CD4-positive, alpha-beta T cell treated with Interleukin-17A for 4 hours (primary cell): ENCODE data around the gene TNP2.

Experiments used
- DNase-seq: peaks from one replicate; pipeline ENCODE4 v3.0.0-alpha.2; 2020; ENCODE audit warnings: mixed read lengths

The TNP2 gene

DNA sequence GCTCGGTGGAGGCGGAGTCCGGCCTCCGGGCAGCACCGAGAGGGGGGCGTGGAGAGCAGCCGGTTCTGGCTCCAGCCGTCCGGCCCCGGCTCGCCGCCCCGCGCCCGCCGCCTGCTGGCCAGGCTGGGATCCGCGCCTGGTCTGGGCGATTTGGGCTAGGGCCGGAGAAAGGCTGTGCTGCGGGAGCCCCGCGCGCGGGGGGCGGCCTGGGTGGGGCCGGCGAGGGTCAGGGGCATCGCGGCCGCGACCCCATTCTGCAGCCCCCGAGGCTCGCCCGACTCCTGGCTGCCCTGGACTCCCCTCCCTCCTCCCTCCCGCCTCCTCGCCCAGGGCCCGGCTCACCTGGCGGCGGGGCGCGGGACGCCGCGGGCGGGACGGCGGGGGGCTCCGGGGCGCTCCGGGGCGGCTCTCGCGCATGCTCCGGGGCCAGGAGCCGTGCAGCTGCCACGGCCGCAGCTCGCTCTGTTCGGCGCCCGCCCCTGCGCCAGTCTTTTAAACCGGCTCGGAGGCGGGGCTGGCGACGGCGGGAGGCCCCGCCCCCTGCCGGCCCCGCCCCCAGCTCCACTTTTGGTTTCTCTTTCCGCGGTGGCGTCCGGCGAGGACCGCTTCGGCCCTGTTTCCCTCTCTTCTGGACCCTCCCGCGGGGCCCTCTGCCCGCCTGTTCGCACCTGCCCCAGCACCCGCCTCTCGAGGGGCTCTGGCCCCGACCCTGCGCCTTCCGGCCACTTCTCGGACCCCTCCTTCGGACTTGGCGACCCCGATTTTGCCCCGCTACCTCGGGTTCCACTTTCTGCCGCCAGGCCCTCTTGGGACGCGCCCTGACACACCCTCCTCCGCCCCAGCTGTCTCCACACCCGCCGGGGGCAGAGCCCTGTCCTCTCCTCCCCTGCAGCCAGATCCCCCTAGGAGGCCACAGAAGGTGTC is 13.1 kb downstream of the TNP2 start, which contains the start of gene SOCS1:
Gene SOCS1, minus strand, starts transcription at position 468 of the 924 bp plus-strand sequence. CDS start 726 bp downstream, outside the sequence.
- peak; percentile 90 for DNase-seq

DNA sequence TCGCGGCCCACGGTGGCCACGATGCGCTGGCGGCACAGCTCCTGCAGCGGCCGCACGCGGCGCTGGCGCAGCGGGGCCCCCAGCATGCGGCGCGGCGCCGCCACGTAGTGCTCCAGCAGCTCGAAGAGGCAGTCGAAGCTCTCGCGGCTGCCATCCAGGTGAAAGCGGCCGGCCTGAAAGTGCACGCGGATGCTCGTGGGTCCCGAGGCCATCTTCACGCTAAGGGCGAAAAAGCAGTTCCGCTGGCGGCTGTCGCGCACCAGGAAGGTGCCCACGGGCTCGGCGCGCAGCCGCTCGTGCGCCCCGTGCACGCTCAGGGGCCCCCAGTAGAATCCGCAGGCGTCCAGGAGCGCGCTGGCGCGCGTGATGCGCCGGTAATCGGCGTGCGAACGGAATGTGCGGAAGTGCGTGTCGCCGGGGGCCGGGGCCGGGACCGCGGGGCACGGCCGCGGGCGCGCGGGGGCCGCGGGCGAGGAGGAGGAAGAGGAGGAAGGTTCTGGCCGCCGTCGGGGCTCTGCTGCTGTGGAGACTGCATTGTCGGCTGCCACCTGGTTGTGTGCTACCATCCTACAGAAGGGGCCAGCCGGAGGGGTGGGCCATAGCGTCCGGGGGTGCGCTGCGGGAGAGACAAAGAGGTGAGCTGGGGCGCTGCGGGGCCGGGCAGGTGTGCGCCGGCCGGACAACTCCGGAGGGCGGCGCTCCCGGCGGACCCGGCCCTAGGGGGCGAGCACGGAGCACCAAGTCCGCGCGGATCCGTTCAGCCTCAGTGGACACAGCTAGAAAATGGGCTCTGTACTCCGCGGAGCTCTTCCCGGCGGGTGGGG is 14.0 kb downstream of the TNP2 start:
- peak; percentile 78 for DNase-seq

DNA sequence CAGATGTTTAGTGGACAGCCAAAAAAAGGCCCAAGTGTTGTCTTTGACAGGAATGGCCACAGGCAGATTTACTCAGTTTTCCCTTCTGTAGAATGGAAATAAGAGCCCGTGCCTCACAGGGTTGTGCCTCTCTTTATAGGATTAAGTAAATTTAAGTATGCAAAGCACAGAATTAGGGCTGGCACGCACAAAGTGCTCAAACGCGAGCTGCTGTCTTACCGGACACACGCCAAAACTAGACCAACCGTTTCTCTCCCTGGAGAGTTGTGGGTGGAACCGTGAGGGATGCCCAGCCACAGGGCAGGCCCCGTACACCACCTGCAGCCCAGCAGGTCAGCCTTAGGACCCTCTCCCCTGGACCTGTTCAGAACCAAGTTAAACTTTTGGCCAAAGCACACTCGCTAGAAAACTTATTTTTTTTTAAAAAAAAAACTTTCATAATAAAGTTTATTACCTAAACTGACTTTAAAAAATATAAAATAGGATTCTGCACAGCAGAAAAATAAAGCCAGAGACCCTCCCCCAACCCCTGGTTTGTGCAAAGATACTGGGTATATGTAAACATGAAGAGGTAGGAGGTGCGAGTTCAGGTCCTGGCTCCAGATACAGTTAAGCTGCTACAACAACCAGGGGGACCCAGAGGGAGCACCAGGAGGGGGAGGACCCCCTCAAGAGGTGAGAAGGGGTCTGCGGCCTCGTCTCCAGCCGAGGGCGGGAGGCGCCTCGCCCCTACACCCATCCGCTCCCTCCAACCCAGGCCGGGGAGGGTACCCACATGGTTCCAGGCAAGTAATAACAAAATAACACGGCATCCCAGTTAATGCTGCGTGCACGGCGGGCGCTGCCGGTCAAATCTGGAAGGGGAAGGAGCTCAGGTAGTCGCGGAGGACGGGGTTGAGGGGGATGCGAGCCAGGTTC is 14.9 kb downstream of the TNP2 start:
- peak; percentile 22 for DNase-seq

DNA sequence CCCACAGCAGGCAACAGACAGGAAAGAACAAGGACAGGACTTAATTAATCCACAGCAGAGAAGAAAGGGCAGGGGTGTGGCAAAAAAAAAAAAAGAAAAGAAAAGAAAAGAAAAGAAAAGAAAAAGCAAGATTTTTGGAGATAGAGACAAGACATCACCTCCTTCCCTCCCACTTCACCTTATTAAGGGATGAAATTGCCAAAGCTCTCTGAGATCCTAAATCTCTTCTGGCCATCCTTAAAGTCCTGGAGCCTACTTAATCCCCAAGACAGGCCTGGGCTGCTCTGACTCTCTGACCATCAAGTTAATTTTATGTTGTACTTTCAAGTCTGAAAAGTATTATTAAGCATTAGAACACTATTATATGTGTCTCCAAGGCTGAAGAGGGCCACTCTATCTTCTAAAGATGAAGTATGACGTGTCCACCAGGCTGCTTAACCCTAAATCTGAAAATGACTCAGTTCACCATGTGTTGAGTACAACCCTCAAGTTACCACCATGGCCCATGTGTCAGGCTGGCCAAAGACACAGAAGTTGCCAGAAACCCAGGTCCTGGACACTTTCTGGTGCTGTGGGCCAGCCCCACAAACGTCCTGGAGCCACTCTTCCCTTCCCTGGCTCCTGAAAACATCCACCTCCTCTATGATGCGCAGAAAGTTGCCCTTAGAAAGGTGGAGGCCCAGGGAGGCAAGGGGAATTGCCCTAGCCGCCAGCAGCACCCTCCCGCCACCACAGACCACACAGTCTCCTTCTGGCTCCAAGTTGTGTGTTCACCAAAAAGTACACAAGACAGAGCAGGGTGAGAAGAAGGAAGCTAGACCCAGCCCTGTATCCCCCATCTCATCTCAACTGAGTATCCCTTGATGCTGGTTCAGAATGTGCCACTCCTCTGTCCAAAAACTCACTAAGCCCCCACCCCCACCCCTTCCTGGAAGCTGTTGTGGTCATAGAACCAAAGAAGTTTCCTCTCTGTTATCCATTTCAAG is 15.8 kb downstream of the TNP2 start:
- peak; percentile 50 for DNase-seq

DNA sequence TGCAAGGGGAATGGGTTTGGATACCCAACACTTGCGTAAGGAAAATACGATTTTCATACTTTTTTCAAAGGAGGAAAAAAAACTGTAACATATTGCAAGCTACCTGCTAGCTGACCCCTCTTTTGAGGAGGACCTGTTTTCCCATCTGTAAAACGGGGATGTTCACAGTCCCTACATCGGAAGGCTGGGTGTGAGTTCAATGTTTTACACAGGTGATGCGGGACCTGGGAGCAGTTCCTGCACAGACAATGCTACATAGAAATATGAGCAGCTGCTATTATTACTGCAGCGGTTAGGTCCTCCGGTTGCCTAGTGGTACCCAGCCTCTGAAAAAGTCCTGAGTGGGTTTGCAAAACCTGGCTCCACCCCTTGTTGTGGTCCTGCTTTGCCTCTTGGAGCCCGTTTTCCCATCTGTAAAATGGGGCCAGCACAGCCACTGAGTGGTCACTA is 16.6 kb downstream of the TNP2 start:
- DNase-seq = no peak

DNA sequence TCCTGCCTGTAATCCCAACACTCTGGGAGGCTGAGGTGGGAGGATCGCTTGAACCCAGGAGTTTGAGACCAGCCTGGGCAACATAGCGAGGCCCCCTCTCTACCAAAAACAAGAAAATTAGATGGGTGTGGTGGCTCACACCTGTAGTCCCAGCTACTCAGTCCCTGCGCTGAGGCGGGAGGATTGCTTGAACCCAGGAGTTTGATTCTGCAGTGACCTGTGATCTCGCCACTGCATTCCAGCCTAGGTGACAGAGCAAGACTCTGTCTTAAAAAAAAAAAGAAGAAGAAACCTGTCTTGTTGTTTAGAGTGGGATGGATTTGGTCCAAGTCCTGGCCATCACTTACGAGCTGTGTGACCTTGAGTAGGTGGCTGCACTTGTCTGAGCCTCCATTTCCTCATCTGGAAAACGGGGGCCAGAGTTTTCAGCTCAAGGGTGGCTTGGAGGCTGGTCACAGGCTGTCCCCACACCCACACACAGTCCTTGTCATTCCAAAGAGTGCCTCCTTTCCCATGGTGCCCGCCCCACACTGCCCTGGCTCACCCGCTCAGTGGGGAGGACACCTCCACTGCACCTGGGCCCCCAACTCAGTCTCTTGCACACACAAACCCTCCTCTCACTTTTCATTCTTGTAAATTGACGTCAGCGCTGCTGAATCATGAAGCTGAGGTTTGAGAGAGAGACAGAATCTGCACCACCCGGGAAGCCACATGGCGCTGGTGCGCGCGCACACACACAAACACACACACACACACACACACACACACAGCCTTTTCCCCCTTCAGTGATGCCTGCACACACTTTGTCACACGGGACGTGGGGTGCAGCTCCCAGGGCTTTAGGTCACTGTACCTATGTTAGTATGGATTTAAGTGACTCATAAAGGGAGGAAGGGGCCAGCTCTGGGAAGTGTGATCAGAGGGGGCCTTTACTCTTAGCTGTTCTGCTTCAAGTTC is 17.3 kb downstream of the TNP2 start:
- DNase-seq = peak; percentile 90

DNA sequence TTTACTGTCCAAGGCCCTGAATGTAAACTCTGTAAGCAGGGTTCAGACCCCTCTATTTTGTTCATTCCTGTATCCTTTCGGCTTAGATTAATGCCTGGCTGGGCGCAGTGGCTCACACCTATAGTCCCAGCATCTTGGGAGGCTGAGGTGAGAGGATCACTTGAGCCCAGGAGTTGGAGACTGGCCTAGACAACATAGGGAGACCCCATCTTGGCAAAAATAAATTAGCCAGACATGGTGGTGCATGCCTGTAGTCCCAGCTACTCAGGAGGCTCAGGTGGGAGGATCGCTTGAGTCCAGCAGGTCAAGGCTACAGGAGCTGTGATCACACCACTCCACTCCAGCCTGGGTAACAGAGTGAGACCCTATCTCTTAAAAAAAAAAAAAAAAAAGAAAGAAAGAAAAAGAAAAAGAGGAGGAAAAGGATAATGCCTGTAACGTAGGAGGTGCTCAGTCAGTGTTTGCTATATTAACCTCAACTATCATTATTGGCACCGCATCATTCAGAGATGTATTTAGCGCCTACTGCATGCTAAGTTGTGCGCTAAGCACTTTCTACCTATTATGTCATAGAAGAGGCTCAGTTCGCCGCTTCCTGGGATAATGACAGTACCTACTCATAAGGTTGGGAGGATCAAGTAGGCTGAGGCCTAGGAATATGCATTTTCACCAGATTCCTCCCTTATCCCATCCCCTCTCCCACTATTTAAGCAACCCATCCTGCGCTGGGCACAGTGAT is 18.2 kb downstream of the TNP2 start:
- no peak for DNase-seq

DNA sequence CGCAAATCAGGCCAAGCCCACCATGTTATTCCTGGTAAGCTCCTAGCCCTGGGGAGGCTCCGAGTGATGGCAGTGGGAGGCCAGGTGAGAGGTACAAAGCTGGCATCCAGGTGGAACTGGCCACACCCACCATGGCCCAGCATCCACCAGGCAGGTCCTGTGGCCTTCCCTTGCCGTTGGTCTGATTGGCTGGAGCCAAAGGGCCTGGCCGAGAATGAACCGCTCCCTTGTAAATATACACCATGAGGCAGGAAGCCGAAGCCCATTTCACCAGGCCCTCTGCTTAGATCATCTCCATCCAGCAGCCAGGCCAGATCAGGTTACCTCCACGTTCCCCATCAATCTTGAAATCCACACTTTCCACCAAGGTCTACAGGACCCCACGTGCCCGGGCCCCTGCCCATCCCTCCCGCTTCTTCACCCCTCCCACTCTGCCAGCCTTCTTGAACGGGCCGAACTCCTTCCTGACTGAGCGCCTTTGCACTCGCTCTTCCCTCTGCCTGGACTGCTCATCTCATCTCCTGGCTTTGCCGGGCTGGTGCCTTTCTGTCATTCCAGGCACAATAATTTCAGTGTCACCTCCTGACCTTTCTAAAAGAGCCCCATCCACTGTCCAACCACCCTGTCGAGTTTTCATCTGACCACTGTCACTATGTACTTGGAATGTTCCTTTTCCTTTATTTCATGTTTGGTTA is 18.9 kb downstream of the TNP2 start:
- DNase-seq = no peak

DNA sequence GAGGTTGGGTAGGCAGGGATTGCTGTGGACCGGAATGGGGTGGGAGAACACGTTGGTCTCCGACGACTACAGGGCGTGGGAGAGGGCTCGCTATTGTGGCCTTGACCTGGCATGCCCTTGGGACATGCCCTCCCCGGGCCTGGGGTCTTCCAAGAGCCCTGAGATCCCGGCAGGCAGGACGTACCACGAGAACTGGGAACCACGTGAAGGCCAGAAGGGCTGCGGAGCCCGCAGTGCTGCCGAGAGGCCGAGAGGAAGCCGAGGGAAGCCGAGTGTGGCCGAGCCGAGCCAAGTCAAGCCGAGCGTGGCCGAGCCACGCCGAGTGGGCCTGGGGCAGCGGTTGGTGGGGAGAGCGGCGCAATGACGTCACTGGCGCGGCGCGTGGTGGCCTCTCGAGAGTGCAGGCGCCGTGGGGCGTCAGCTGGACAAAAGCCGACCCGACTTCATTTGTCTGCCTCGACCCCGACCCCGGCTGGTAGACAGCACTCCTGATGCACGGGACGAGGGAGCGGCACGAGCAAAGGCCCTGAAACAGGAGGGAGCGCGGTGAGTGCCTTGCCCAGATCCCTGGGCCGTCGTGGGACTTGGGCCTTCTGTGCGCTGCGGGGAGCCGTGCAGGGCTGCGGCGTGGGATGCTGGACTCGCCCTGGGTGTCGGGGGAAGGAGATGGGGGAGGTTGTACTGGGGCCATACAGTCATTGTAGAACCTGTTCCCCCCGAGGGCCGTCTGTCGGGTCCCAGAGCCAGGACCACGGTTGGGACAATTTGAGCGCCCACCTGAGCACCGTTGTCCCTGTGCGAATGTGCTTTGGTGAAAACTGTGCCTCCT is 19.7 kb downstream of the TNP2 start:
- no peak for DNase-seq

DNA sequence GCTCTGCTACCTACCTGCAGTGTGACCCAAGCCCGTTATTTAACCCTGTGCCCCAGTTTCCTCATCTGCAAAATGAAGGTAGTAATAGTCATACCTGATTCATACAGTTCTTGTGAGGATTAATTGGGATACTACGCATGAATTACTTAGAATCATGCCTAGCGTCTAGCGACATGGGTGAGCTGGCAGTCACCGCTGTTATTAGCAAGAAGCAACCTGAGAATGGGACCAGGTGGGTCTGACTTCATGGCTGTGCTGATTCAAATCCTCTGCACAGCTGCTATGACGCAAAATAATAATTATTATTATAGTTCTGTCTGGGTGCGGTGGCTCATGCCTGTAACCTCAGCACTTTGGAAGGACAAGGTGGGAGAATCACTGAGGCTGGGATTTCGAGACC is 21.0 kb downstream of the TNP2 start:
- no peak for DNase-seq

DNA sequence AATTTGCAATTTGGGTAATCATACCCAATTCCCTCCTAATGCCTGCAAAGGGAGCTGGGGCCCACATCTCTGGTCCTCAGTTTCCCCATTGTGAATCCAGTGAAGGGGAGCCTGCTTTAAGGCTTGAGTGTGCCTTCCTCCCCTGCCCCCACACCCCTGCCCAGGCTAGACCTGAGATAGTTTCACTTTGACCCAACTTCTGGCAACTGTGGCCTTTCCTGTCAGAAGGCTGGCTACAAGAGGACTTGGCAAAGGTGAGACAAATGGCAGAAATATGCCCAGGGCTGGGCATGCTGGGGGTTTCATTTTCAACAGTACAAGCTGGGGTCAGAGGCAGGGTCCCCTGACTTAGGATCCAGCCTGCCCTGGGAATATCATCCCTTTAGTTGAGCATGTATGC is 23.1 kb downstream of the TNP2 start:
- no peak for DNase-seq

DNA sequence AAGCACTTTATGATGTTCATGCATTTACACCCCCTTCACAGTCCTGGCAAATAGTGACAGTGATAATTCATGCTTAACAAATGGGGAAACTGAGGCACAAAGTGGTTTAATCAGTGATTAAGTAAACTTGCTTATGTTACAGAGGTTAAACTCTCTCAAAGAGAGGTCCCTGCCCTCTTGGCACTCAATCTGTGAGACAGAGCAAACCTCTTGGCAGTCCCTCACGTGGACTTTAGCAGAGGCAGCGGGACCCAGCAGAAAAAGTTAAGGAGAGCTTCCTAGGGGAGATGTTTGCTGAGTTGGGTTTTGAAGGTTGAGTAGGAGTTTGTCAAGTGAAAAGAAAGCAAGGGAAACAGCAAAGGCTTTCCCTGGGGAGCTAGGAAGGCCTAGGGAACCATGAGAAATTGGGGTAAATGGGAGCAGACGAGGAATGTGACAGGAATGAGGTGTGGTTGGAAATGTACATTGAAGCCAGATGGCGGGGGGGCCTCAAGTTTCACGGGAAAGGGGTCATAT is 23.8 kb downstream of the TNP2 start:
- DNase-seq = no peak

DNA sequence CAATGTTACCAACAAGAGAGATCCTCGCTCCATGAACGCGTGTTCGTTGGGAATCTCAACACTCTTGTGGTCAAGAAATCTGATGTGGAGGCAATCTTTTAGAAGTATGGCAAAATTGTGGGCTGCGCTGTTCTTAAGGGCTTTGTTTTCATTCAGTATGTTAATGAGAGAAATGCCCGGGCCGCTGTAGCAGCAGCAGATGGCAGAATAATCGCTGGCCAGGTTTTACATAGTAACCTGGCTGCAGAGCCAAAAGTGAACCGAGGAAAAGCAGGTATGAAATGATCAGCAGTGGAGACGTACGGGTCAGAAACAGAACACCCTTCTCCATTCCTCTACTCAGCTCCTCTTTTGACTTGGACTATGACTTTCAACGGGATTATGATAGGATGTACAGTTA is 26.5 kb downstream of the TNP2 start:
- DNase-seq = no peak

DNA sequence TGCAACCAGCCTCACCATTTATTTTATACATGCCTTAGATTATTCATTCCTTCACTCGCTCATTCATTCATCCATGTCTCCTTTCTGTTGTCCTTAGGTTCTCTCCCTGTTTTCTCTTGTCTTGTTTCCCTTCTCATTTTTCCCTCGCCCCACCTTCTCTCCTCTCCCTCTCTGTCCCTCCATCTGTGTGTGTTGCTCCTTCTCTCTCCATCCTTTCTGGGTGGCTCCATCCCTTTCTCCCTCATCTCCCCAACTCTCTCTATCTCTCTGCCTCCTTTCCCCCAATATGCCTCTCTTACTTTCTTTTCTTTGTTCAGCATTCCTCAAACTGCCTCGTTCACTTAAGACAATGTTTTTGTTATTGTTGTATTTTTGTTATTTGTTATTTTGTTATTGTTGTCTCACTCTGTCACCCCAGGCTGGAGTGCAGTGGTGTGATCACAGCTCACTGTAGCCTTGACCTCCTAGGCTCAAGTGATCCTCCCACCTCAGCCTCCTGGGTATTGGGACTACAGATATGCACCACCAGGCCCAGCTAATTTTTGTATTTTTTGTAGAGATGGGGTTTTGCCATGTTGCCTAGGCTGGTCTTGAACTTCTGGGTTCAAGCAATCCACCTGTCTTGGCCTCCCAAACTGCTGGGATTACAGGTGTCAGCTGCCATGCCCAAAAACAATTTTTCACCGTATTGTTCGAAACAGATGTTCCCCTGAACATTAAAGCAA is 27.5 kb downstream of the TNP2 start:
- DNase-seq = no peak

DNA sequence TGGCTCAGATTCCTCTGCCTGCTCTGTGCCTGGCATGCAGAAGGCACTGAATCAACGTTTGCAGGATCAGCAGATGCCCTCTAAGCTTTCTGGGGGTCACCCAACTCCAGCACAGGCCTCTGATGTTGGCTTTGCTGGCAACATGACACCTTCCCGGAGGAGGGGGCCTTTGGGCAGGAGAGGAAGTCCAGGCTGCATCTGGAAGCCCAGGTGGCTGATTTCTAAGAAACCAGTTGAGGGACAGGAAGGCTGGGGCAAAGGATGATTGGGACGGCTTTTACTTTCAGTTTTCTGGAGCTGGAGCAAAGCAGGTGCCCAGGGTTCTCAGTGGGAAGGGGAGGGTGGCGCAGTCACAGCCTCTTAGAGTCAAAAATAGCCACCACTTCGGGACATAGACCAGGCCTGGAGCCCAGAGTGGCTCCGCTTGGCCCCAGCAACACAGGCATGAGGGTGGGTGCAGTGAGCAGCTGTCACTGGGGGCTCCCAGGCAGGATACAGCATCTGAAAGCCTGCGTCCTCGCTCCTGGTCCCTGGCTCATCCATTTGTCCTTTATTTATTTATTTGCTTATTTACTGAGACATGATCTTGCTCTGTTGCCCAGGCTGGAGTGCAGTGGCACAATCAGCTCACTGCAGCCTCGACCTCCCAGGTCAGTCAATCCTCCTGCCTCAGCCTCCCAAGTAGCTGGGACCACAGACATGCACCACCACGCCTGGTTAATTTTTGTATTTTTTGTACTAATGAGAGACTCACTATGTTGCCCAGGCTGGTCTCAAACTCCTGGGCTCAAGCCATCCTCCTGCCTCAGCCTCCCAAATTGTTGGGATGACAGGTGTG is 28.3 kb downstream of the TNP2 start:
- DNase-seq = peak; percentile 35
